Measurements from ENCODE around the gene SFRP5. TPM values are rescaled to one million over a fixed set of nuclear protein-coding genes. Genes with fewer than 3 reads are reported as not detected.

SFRP5 gene
- total RNA-seq, 1 donor, result not detected

- no peak overlapping the region for H3K4me3 ChIP-seq (ENCODE audit: low read depth, low read length)
- DNase-seq (ENCODE audit: low read depth), result no peak
- no peak for TF ChIP-seq CTCF (IDR thresholded peaks at IDR 0.05; ENCODE audit: insufficient read depth, low read depth, low read length)
These were observed 33.2 kb downstream of the SFRP5 start for GRCh38 chr10:97738616-97739015.

GRCh38 chr10:97737770-97738265 lies 34.0 kb downstream of the SFRP5 start:
- no peak for DNase-seq (ENCODE audit: low read depth)
- TF ChIP-seq CTCF (IDR thresholded peaks at IDR 0.05; ENCODE audit: insufficient read depth, low read depth, low read length), result no peak

GRCh38 chr10:97736902-97737769 lies 34.7 kb downstream of the SFRP5 start, which contains the start of gene ZFYVE27:
Gene ZFYVE27 (plus strand): TSS chr10:97737128. CDS start chr10:97738478, 1,350 bp downstream.
- peak; percentile 95 for DNase-seq (ENCODE audit: low read depth)
- H3K4me3 ChIP-seq (ENCODE audit: low read depth, low read length), result peak within 1 kb of the TSS; percentile 92
- TF ChIP-seq CTCF (IDR thresholded peaks at IDR 0.05; ENCODE audit: insufficient read depth, low read depth, low read length), result no peak

More at GRCh38 chr10:97737770-97738265, 34.0 kb downstream of the SFRP5 start:
- peak overlapping the region; percentile 92 for H3K4me3 ChIP-seq (ENCODE audit: low read depth, low read length)

- TF ChIP-seq CTCF (IDR thresholded peaks at IDR 0.05; ENCODE audit: insufficient read depth, low read depth, low read length), result no peak
- no peak for DNase-seq (ENCODE audit: low read depth)
- H3K4me3 ChIP-seq (ENCODE audit: low read depth, low read length), result peak overlapping the region; percentile 92
These were observed 35.3 kb downstream of the SFRP5 start for GRCh38 chr10:97736403-97736901.

- no peak for DNase-seq (ENCODE audit: low read depth)
- TF ChIP-seq CTCF (IDR thresholded peaks at IDR 0.05; ENCODE audit: insufficient read depth, low read depth, low read length), result no peak
- no peak overlapping the region for H3K4me3 ChIP-seq (ENCODE audit: low read depth, low read length)
These were observed 37.8 kb downstream of the SFRP5 start for GRCh38 chr10:97734021-97734420.

DNA sequence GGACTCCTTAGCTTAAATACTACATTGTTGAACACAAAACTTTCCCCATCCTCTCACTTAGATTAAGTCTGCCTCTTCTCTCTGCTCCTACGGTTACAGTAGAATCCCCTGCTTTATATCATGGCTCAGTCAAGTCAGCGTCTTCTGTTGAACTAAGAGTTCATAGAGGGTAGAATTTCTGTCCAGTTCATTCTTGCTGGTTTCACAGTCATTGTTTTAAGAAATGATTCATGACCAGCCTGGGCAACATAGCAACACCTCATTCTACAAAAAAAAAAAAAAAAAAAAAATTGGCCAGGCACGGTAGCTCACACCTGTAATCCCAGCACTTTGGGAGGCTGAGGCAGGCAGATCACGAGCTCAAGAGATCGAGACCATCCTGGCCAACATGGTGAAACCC lies 38.5 kb downstream of the SFRP5 start:
- no peak for DNase-seq (ENCODE audit: low read depth)
- H3K4me3 ChIP-seq (ENCODE audit: low read depth, low read length), result no peak overlapping the region
- TF ChIP-seq CTCF (IDR thresholded peaks at IDR 0.05; ENCODE audit: insufficient read depth, low read depth, low read length), result no peak
